Measurements from ENCODE around the gene CCNY.
"Not testable (repeated sequence)": the region's sequence is repeated elsewhere in the genome, so short reads cannot be mapped to it uniquely, and the experiment has no call there.

CCNY gene

DNA sequence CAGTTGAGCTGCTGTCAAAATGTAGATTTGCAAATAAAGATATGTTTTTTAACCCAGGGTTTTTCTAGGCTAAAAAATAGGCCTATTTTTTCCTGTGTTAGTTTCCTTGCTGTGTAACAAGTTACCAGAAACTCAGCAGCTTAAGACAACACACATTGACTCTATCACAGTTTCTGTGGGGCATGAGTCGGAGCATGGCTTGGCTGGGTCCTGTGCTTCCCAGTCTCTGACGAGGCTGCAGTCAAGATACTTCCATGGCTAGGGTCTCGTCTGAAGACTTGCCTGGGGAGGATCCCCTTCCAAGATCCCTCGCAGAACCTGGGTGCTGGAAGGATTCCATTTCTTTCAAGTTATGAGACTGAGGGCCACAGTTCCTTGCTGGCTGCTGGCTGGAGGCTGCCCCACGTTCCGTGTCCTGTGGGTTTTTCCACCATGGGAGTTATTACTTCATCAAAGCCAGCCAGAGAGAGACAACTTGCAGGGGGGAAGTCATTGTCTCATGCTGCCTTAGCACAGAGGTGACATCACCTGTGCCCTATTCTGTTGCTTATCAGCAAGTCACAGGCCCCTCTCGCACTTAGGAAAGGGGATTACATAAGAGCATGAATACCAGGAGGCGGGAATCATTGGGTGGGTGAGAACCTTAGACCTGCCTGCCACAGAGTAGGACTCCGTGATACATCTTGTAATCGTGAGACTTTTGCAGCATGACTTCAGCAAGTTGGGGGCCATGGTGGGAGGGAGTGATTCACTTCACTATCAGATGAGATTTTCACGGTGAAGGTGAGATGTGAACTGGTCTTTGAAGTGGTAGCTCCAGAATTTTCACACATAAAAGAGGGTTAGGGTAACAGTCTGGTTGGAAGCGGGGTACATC lies 77.9 kb downstream of the CCNY start:
- Histone ChIP-seq H3K4me1 (ENCODE audit: control insufficient read depth, insufficient read depth, low read length) (peaks cover 24% of the 10 kb centered on the region), H3K27ac (ENCODE audit: insufficient read depth, low read depth, low read length, poor library complexity, severe bottlenecking) (no peak overlapping the region), H3K4me3 (ENCODE audit: insufficient read depth, low read depth, low read length) (no peak overlapping the region), H3K9me3 (ENCODE audit: control insufficient read depth, low read length) (no peaks in the 10 kb centered on the region), H3K27me3 (ENCODE audit: control insufficient read depth, insufficient read depth, low read length, poor library complexity, severe bottlenecking) (no peaks in the 10 kb centered on the region), H3K36me3 (ENCODE audit: control insufficient read depth, insufficient read depth, low read length) (no peaks in the 10 kb centered on the region)
- WGBS, 2 experiments = 91 to 92% methylated on average over 12 of the region's 12 CpGs

DNA sequence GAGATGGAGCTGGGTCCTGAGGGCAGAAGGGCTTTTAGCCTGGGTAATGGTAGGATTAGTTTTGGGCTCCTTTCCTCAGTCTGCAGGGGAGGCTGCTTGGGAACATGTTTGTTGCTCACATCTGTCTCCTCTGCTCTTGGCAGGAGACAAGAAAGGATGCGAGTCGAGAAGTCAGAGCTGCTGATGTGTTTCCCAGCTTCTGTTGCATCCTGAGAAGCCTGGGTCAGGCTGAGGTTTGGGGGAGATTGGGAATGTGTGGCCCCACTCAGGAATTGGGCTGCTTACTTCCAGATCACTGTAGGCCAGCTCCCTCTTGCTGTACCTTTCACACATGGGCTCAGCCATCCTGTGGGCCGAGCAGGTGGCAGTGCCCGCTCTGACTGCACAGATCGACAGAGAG lies 79.2 kb downstream of the CCNY start:
- WGBS, 2 experiments = 97% methylated on average over 5 of the region's 5 CpGs
- H3K9me3 ChIP-seq (ENCODE audit: control insufficient read depth, low read length) = no peaks in the 10 kb centered on the region
- no peaks in the 10 kb centered on the region for H3K36me3 ChIP-seq (ENCODE audit: control insufficient read depth, insufficient read depth, low read length)
- H3K4me1 ChIP-seq (ENCODE audit: control insufficient read depth, insufficient read depth, low read length) = peaks cover 25% of the 10 kb centered on the region
- no peaks in the 10 kb centered on the region for H3K27me3 ChIP-seq (ENCODE audit: control insufficient read depth, insufficient read depth, low read length, poor library complexity, severe bottlenecking)
- no peak overlapping the region for H3K4me3 ChIP-seq (ENCODE audit: insufficient read depth, low read depth, low read length)
- no peak overlapping the region for H3K27ac ChIP-seq (ENCODE audit: insufficient read depth, low read depth, low read length, poor library complexity, severe bottlenecking)

DNA sequence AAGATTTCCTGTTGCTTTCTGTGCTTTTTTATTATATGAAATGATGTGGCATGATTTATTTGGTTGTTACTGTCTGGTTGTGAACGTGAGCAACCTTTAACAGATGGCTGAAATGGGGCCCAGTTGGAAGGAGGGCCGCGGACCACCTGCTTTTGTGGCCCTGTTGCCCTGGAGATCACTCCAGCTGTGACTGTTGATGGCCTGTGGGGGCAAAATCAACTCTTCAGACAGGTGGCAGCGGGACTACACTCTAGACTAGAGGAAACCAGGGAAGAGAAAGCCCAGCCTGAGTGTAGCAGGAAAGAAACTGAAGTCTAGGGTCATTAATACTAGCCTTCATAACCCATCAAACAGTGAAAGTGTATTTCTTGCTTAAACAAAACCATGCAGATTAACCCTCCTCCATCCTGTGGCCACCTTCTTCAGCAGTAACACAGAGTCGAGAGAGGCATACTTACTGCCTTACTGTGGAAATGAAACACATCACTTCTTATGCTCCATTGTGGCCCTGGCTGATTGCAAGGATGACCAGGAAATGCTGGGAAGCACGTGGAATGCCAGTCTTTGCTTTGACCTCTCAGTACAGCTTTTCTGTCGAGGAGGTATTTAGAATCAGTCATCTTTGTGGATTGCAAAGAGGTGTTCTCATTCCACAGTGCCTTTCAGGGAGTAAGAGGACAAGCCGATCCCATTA lies 80.5 kb downstream of the CCNY start:
- WGBS, 2 experiments = 61 to 69% methylated on average over 8 of the region's 8 CpGs
- Histone ChIP-seq H3K9me3 (ENCODE audit: control insufficient read depth, low read length) (no peaks in the 10 kb centered on the region), H3K27ac (ENCODE audit: insufficient read depth, low read depth, low read length, poor library complexity, severe bottlenecking) (no peak overlapping the region), H3K4me3 (ENCODE audit: insufficient read depth, low read depth, low read length) (no peak overlapping the region), H3K4me1 (ENCODE audit: control insufficient read depth, insufficient read depth, low read length) (peaks cover 32% of the 10 kb centered on the region), H3K36me3 (ENCODE audit: control insufficient read depth, insufficient read depth, low read length) (no peaks in the 10 kb centered on the region), H3K27me3 (ENCODE audit: control insufficient read depth, insufficient read depth, low read length, poor library complexity, severe bottlenecking) (no peaks in the 10 kb centered on the region)

DNA sequence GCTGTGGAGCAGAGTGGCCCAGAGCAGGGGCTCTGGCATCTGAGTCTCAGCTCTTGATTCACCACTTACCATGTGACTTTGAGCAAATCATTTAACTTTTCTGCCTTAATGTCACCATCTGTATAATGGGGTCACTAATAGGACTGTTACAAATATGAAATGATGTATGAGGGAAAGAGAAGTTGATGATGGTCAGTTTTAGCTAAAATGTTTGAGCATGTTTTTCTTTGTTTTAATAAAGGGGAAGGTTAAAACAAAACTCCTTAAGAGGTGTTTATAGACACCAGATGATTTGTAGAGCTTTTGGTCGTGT lies 81.0 kb downstream of the CCNY start:
- H3K4me1 ChIP-seq (ENCODE audit: control insufficient read depth, insufficient read depth, low read length) = peaks cover 29% of the 10 kb centered on the region
- no peak overlapping the region for H3K27ac ChIP-seq (ENCODE audit: insufficient read depth, low read depth, low read length, poor library complexity, severe bottlenecking)
- 71 to 82% methylated on average over 1 of the region's 1 CpG for WGBS, 2 experiments
- no peak overlapping the region for H3K4me3 ChIP-seq (ENCODE audit: insufficient read depth, low read depth, low read length)
- H3K9me3 ChIP-seq (ENCODE audit: control insufficient read depth, low read length) = no peaks in the 10 kb centered on the region
- H3K27me3 ChIP-seq (ENCODE audit: control insufficient read depth, insufficient read depth, low read length, poor library complexity, severe bottlenecking) = no peaks in the 10 kb centered on the region
- no peaks in the 10 kb centered on the region for H3K36me3 ChIP-seq (ENCODE audit: control insufficient read depth, insufficient read depth, low read length)

GRCh38 chr10:35417795-35418194 lies 81.5 kb downstream of the CCNY start:
- Histone ChIP-seq H3K4me3 (ENCODE audit: insufficient read depth, low read depth, low read length) (no peak overlapping the region), H3K27ac (ENCODE audit: insufficient read depth, low read depth, low read length, poor library complexity, severe bottlenecking) (no peak overlapping the region), H3K9me3 (ENCODE audit: control insufficient read depth, low read length) (no peaks in the 10 kb centered on the region), H3K36me3 (ENCODE audit: control insufficient read depth, insufficient read depth, low read length) (no peaks in the 10 kb centered on the region), H3K4me1 (ENCODE audit: control insufficient read depth, insufficient read depth, low read length) (peaks cover 29% of the 10 kb centered on the region), H3K27me3 (ENCODE audit: control insufficient read depth, insufficient read depth, low read length, poor library complexity, severe bottlenecking) (no peaks in the 10 kb centered on the region)

- H3K36me3 ChIP-seq (ENCODE audit: control insufficient read depth, insufficient read depth, low read length); H3K4me3 ChIP-seq (ENCODE audit: insufficient read depth, low read depth, low read length); H3K27ac ChIP-seq (ENCODE audit: insufficient read depth, low read depth, low read length, poor library complexity, severe bottlenecking); H3K27me3 ChIP-seq (ENCODE audit: control insufficient read depth, insufficient read depth, low read length, poor library complexity, severe bottlenecking); H3K9me3 ChIP-seq (ENCODE audit: control insufficient read depth, low read length): not testable (repeated sequence)
- H3K4me1 ChIP-seq (ENCODE audit: control insufficient read depth, insufficient read depth, low read length) = peaks cover 29% of the 10 kb centered on the region
- 87 to 95% methylated on average over 10 of the region's 10 CpGs for WGBS, 2 experiments
These were observed 82.3 kb downstream of the CCNY start for GRCh38 chr10:35418580-35418979.

GRCh38 chr10:35420044-35420443 lies 83.7 kb downstream of the CCNY start:
- Histone ChIP-seq H3K27me3 (ENCODE audit: control insufficient read depth, insufficient read depth, low read length, poor library complexity, severe bottlenecking) (no peaks in the 10 kb centered on the region), H3K4me3 (ENCODE audit: insufficient read depth, low read depth, low read length) (no peak overlapping the region), H3K4me1 (ENCODE audit: control insufficient read depth, insufficient read depth, low read length) (peaks cover 18% of the 10 kb centered on the region), H3K36me3 (ENCODE audit: control insufficient read depth, insufficient read depth, low read length) (no peaks in the 10 kb centered on the region), H3K27ac (ENCODE audit: insufficient read depth, low read depth, low read length, poor library complexity, severe bottlenecking) (no peak overlapping the region), H3K9me3 (ENCODE audit: control insufficient read depth, low read length) (no peaks in the 10 kb centered on the region)
- WGBS, 2 experiments = 92 to 98% methylated on average over 2 of the region's 2 CpGs

- H3K27me3 ChIP-seq (ENCODE audit: control insufficient read depth, insufficient read depth, low read length, poor library complexity, severe bottlenecking) = no peaks in the 10 kb centered on the region
- H3K4me3 ChIP-seq (ENCODE audit: insufficient read depth, low read depth, low read length) = no peak overlapping the region
- WGBS, 2 experiments = 88 to 89% methylated on average over 11 of the region's 11 CpGs
- no peaks in the 10 kb centered on the region for H3K36me3 ChIP-seq (ENCODE audit: control insufficient read depth, insufficient read depth, low read length)
- no peak overlapping the region for H3K27ac ChIP-seq (ENCODE audit: insufficient read depth, low read depth, low read length, poor library complexity, severe bottlenecking)
- no peaks in the 10 kb centered on the region for H3K9me3 ChIP-seq (ENCODE audit: control insufficient read depth, low read length)
- H3K4me1 ChIP-seq (ENCODE audit: control insufficient read depth, insufficient read depth, low read length) = peaks cover 18% of the 10 kb centered on the region
These were observed 84.7 kb downstream of the CCNY start for GRCh38 chr10:35420827-35421552.

GRCh38 chr10:35421553-35422178 lies 85.4 kb downstream of the CCNY start:
- peaks cover 23% of the 10 kb centered on the region for H3K4me1 ChIP-seq (ENCODE audit: control insufficient read depth, insufficient read depth, low read length)
- 59 to 72% methylated on average over 5 of the region's 5 CpGs for WGBS, 2 experiments
- no peaks in the 10 kb centered on the region for H3K9me3 ChIP-seq (ENCODE audit: control insufficient read depth, low read length)
- H3K27me3 ChIP-seq (ENCODE audit: control insufficient read depth, insufficient read depth, low read length, poor library complexity, severe bottlenecking) = no peaks in the 10 kb centered on the region
- H3K27ac ChIP-seq (ENCODE audit: insufficient read depth, low read depth, low read length, poor library complexity, severe bottlenecking) = no peak overlapping the region
- no peak overlapping the region for H3K4me3 ChIP-seq (ENCODE audit: insufficient read depth, low read depth, low read length)
- no peaks in the 10 kb centered on the region for H3K36me3 ChIP-seq (ENCODE audit: control insufficient read depth, insufficient read depth, low read length)

DNA sequence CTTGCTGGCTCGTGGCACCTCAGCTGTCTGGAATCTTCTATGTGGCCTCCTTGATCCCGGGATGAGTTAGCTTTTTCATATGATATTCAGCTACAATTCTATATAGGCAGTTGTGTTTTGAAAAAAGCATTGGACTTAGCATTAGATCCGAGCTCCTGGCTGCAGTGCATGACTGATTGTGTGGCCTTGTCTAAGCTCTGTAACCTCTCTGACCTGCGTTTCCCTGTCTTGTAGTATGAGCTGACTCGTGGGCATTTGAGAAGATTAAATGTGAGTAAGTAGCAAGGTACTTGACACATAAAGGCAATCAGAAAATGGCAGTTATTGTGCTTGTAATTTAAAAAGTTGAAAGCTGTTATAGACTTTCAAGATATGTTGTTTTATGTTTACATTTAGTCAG lies 85.9 kb downstream of the CCNY start:
- 74 to 81% methylated on average over 3 to 5 of the region's 5 CpGs for WGBS, 2 experiments
- Histone ChIP-seq H3K4me3 (ENCODE audit: insufficient read depth, low read depth, low read length) (no peak overlapping the region), H3K27ac (ENCODE audit: insufficient read depth, low read depth, low read length, poor library complexity, severe bottlenecking) (no peak overlapping the region), H3K4me1 (ENCODE audit: control insufficient read depth, insufficient read depth, low read length) (peaks cover 18% of the 10 kb centered on the region), H3K36me3 (ENCODE audit: control insufficient read depth, insufficient read depth, low read length) (no peaks in the 10 kb centered on the region), H3K27me3 (ENCODE audit: control insufficient read depth, insufficient read depth, low read length, poor library complexity, severe bottlenecking) (no peaks in the 10 kb centered on the region), H3K9me3 (ENCODE audit: control insufficient read depth, low read length) (no peaks in the 10 kb centered on the region)
